ENCODE measurements around the gene PIGX. TPM values are rescaled to one million over a fixed set of nuclear protein-coding genes. Genes with fewer than 3 reads are reported as not detected.

Gene PIGX
- 10 to 100 TPM; 30.7 to 32.8 TPM for total RNA-seq

- no peaks in the 10 kb centered on the region for H3K36me3 Mint-ChIP-seq (ENCODE audit: low read depth)
- peak within 1 kb of the TSS; percentile 92 for H3K27ac Mint-ChIP-seq
- H3K4me3 Mint-ChIP-seq = peak within 1 kb of the TSS; percentile 83
- peaks cover 34% of the 10 kb centered on the region for H3K4me1 Mint-ChIP-seq (ENCODE audit: low read depth)
- no peaks in the 10 kb centered on the region for H3K27me3 Mint-ChIP-seq (ENCODE audit: low read depth)
- intact Hi-C loops (cut with micrococcal nuclease) = loop anchor here (1.0 to 2.0 kb wide), 7 partner anchors 27 to 394 kb away; partner anchors contain the start of genes DYNLT2B, FBXO45, NCBP2 and NRROS
- CTCF ChIA-PET = interaction anchor here (0.5 to 1.0 kb wide), 3 partner anchors 12 to 47 kb away, joined by 3 to 5 read pairs (median 3); no protein-coding TSS in a partner anchor
- peak; percentile 94 for DNase-seq
- H3K9me3 Mint-ChIP-seq = no peaks in the 10 kb centered on the region
Observed at GRCh38 chr3:196711838-196712513, at the start of gene PIGX, which contains the start of gene CEP19. Gene PIGX, plus strand, starts transcription at chr3:196712377. Gene CEP19, minus strand, starts transcription at chr3:196712250. Its CDS starts 3,593 bp downstream, at chr3:196708657.

DNA sequence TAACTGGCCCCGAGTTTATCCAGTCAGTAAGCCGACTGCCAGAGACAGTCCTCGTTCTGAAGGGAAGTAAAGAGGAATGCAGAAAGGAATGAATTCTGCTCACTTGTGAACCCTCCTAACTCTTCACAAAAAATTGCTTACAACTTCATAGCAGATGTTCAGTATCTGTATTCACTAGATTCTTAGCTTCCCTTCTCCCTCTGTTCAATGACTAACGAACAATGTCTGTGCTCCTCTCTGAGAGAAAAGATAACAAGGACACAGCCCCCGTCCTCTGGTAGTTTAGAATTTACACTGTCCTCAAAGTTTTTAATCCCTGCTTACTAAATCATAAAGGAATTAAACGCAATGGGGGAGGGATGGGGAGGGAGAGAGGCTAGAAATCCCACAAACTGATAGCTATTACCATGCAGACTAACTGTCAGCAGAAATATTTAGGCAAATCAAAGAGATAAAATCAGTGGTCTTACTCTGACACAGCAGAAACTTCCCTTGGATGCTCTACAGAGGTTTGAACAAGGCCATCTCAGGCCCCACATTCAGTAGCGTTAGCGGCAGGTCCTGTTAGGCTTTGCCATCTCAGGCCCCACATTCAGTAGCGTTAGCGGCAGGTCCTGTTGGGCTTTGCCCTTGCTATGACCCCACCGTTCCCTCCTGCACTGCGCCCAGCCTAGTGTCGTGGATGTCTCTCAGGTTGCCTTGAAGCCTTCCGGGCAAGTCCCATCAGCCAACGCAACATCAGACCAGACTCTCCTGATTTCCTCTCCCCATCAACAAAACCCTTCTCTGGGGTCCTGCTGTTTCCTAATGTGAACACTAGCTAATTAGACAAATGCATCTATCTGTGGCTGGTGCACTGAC is 49.2 kb upstream of the PIGX start:
- Mint-ChIP-seq H3K4me1 (ENCODE audit: low read depth) (no peaks in the 10 kb centered on the region), H3K27me3 (ENCODE audit: low read depth) (no peaks in the 10 kb centered on the region), H3K27ac (no peak overlapping the region), H3K4me3 (no peak overlapping the region), H3K9me3 (no peaks in the 10 kb centered on the region), H3K36me3 (ENCODE audit: low read depth) (peaks cover 2% of the 10 kb centered on the region)
- CTCF ChIA-PET = interaction anchor here (0.8 kb wide), 1 partner anchor 32 kb away, joined by 3 read pairs; no protein-coding TSS in a partner anchor
- intact Hi-C loops (cut with micrococcal nuclease) = no loop called here
- DNase-seq = no peak

- Mint-ChIP-seq H3K4me1 (ENCODE audit: low read depth) (peaks cover 12% of the 10 kb centered on the region), H3K9me3 (no peaks in the 10 kb centered on the region), H3K27me3 (ENCODE audit: low read depth) (no peaks in the 10 kb centered on the region), H3K4me3 (no peak overlapping the region), H3K36me3 (ENCODE audit: low read depth) (no peaks in the 10 kb centered on the region), H3K27ac (no peak overlapping the region)
- DNase-seq = no peak
- intact Hi-C loops (cut with micrococcal nuclease) = no loop called here
- CTCF ChIA-PET = no interaction called here
Observed at GRCh38 chr3:196666001-196666867, 45.9 kb upstream of the PIGX start.

- Mint-ChIP-seq H3K27ac (no peak overlapping the region), H3K4me1 (ENCODE audit: low read depth) (peaks cover 18% of the 10 kb centered on the region), H3K9me3 (no peaks in the 10 kb centered on the region), H3K36me3 (ENCODE audit: low read depth) (no peaks in the 10 kb centered on the region), H3K27me3 (ENCODE audit: low read depth) (no peaks in the 10 kb centered on the region), H3K4me3 (no peak overlapping the region)
- no peak for DNase-seq
- intact Hi-C loops (cut with micrococcal nuclease) = no loop called here
- CTCF ChIA-PET = no interaction called here
Observed at GRCh38 chr3:196667056-196667825, 44.9 kb upstream of the PIGX start.

DNA sequence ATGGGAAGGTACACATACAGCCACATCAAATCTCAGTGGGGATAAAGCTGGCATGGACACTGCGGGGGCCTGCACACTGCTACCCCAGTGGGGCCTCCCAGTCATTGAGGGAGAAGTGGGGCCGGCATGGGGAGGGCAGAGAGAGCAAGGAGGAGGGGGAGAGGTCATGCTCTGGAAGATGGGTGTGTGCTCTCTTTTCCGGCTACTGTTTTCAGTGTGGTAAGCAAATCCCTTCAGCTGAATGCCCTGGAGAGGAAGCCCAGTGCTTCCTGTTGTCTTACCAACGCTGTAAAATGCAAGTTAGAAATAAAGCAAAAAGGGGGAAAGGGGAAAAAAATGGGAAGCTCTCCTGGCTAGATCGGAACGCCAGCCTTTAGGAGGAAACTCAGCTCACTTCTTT is 41.8 kb upstream of the PIGX start:
- H3K36me3 Mint-ChIP-seq (ENCODE audit: low read depth) = no peaks in the 10 kb centered on the region
- intact Hi-C loops (cut with micrococcal nuclease) = loop anchor here (2.0 kb wide), 1 partner anchor 28 kb away; no protein-coding TSS in a partner anchor
- peak overlapping the region; percentile 47 for H3K27ac Mint-ChIP-seq
- CTCF ChIA-PET = interaction anchor here (1.2 kb wide), 1 partner anchor 61 kb away, joined by 6 read pairs; no protein-coding TSS in a partner anchor
- peak overlapping the region; percentile 17 for H3K4me3 Mint-ChIP-seq
- no peak for DNase-seq
- peaks cover 18% of the 10 kb centered on the region for H3K4me1 Mint-ChIP-seq (ENCODE audit: low read depth)
- no peaks in the 10 kb centered on the region for H3K27me3 Mint-ChIP-seq (ENCODE audit: low read depth)
- no peaks in the 10 kb centered on the region for H3K9me3 Mint-ChIP-seq

- Mint-ChIP-seq H3K27me3 (ENCODE audit: low read depth) (no peaks in the 10 kb centered on the region), H3K4me3 (no peak overlapping the region), H3K9me3 (no peaks in the 10 kb centered on the region), H3K4me1 (ENCODE audit: low read depth) (peaks cover 32% of the 10 kb centered on the region), H3K27ac (no peak overlapping the region), H3K36me3 (ENCODE audit: low read depth) (no peaks in the 10 kb centered on the region)
- intact Hi-C loops (cut with micrococcal nuclease) = no loop called here
- no peak for DNase-seq
- CTCF ChIA-PET = no interaction called here
Observed at GRCh38 chr3:196673632-196674031, 38.5 kb upstream of the PIGX start.

DNA sequence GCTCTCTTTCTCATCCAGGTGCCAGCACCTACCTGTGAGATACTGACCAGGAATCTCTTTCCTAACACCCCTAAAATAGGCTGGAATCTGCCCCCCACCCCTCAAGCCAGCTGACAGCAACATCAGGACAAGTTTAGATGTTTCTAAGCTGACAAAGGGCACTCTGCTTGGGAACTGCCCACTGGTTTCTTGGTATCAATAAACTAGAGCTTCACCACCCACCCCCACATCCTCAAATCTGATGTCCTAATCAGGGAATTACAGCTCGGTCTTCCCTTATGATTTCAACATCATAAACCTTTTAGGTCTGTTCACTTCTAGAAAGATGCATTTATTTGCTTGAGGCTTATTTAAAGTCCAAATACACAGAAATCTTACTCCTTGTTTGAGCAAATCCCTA is 34.8 kb upstream of the PIGX start:
- Mint-ChIP-seq H3K4me3 (no peak overlapping the region), H3K27ac (no peak overlapping the region), H3K36me3 (ENCODE audit: low read depth) (no peaks in the 10 kb centered on the region), H3K9me3 (no peaks in the 10 kb centered on the region), H3K4me1 (ENCODE audit: low read depth) (peaks cover 14% of the 10 kb centered on the region), H3K27me3 (ENCODE audit: low read depth) (no peaks in the 10 kb centered on the region)
- CTCF ChIA-PET = interaction anchor here (1.0 to 2.4 kb wide), 5 partner anchors 68 to 263 kb away, joined by 3 to 15 read pairs (median 3); no protein-coding TSS in a partner anchor
- DNase-seq = no peak
- intact Hi-C loops (cut with micrococcal nuclease) = no loop called here

- DNase-seq = no peak
- Mint-ChIP-seq H3K4me3 (no peak overlapping the region), H3K27me3 (ENCODE audit: low read depth) (no peaks in the 10 kb centered on the region), H3K4me1 (ENCODE audit: low read depth) (peaks cover 14% of the 10 kb centered on the region), H3K9me3 (no peaks in the 10 kb centered on the region), H3K36me3 (ENCODE audit: low read depth) (no peaks in the 10 kb centered on the region), H3K27ac (no peak overlapping the region)
- intact Hi-C loops (cut with micrococcal nuclease) = no loop called here
- CTCF ChIA-PET = interaction anchor here (1.0 to 2.4 kb wide), 3 partner anchors 69 to 154 kb away, joined by 3 to 15 read pairs (median 3); no protein-coding TSS in a partner anchor
Observed at GRCh38 chr3:196677931-196678330, 34.2 kb upstream of the PIGX start.

GRCh38 chr3:196684548-196685407 is 27.4 kb upstream of the PIGX start:
- peaks cover 12% of the 10 kb centered on the region for H3K4me1 Mint-ChIP-seq (ENCODE audit: low read depth)
- intact Hi-C loops (cut with micrococcal nuclease) = loop anchor here (1.0 to 2.0 kb wide), 4 partner anchors 52 to 156 kb away; no protein-coding TSS in a partner anchor

GRCh38 chr3:196686436-196686835 is 25.7 kb upstream of the PIGX start:
- no peaks in the 10 kb centered on the region for H3K36me3 Mint-ChIP-seq (ENCODE audit: low read depth)
- no peak for DNase-seq
- H3K27ac Mint-ChIP-seq = no peak overlapping the region
- no peak overlapping the region for H3K4me3 Mint-ChIP-seq
- no peaks in the 10 kb centered on the region for H3K27me3 Mint-ChIP-seq (ENCODE audit: low read depth)
- CTCF ChIA-PET = interaction anchor here (0.6 to 11.4 kb wide), 9 partner anchors 10 to 434 kb away, joined by 3 to 265 read pairs (median 4); no protein-coding TSS in a partner anchor
- H3K9me3 Mint-ChIP-seq = no peaks in the 10 kb centered on the region
- H3K4me1 Mint-ChIP-seq (ENCODE audit: low read depth) = peaks cover 12% of the 10 kb centered on the region
- intact Hi-C loops (cut with micrococcal nuclease) = no loop called here

More at GRCh38 chr3:196684548-196685407, 27.4 kb upstream of the PIGX start:
- no peaks in the 10 kb centered on the region for H3K27me3 Mint-ChIP-seq (ENCODE audit: low read depth)
- H3K36me3 Mint-ChIP-seq (ENCODE audit: low read depth) = no peaks in the 10 kb centered on the region
- H3K27ac Mint-ChIP-seq = no peak overlapping the region
- no peaks in the 10 kb centered on the region for H3K9me3 Mint-ChIP-seq
- CTCF ChIA-PET = interaction anchor here (0.5 to 11.4 kb wide), 26 partner anchors 9 to 396 kb away, joined by 3 to 265 read pairs (median 4); partner anchors contain the start of gene NRROS
- peak; percentile 74 for DNase-seq
- peak overlapping the region; percentile 45 for H3K4me3 Mint-ChIP-seq

Data from activated naive CD4-positive, alpha-beta T cell treated with anti-CD3 and anti-CD28 coated beads for 36 hours (primary cell).